IgD-negative memory B cell (primary cell): Measurements from ENCODE around the gene LAMC2. TPM values are rescaled to one million over a fixed set of nuclear protein-coding genes. Genes with fewer than 3 reads are reported as not detected.
A peak's percentile ranks its signal among the peaks of the same experiment; 100 is the strongest.

ENCODE experiments used
- H3K27ac Mint-ChIP-seq, 3 donors: one replicate each; pipeline ENCODE4 v1.8.0; 2020 to 2022; ENCODE audit warnings: mild to moderate bottlenecking in 3 of 3, mixed read lengths in 3 of 3, moderate library complexity in 1 of 3
- H3K27me3 Mint-ChIP-seq: one replicate; pipeline ENCODE4 v1.8.0; 2021; ENCODE audit warnings: mixed read lengths
- H3K36me3 Mint-ChIP-seq: one replicate; pipeline ENCODE4 v1.8.0; 2020; ENCODE audit warnings: mild to moderate bottlenecking, mixed read lengths
- H3K4me1 Mint-ChIP-seq, 3 donors: one replicate each; pipeline ENCODE4 v1.8.0; 2020 to 2022; ENCODE audit warnings: mixed read lengths in 3 of 3, mild to moderate bottlenecking in 1 of 3
- H3K4me3 Mint-ChIP-seq, 4 donors: one replicate each; pipeline ENCODE4 v1.8.0; 2020 to 2022; ENCODE audit warnings: mild to moderate bottlenecking in 4 of 4, mixed read lengths in 4 of 4, moderate library complexity in 3 of 4
- H3K9me3 Mint-ChIP-seq, 3 donors: one replicate each; pipeline ENCODE4 v1.8.0; 2020 to 2021; ENCODE audit warnings: mixed read lengths in 3 of 3, mild to moderate bottlenecking in 1 of 3
- polyA plus RNA-seq: library from polyadenylated mRNA; unstranded; fragments of 300-500 nt; fragmentation: Illumina TruSeq; gene quantifications from one replicate; pipeline ENCODE4 v1.2.3, GENCODE V29; 2021

LAMC2 gene
- polyA plus RNA-seq, 1 donor from 2014 or later: not detected

DNA sequence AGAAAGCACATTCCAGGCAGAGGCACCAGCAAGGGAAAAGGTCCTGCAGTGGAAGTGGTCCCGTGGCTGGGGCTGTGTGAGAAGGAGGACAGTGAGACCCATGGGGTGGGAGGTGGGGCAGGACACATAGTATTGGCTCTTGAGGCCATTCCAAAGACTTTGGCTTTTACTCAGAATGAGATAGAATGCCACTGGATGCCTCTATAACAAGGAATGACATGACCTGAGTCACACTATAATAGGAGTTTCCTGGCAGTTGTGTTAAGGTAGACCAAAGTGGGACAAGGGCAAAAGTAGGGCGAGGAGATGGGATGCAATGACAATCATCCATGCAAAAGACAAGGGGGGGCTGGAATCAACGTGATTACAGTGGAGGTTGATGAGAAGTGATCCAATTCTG is 24.7 kb upstream of the LAMC2 start:
- Mint-ChIP-seq H3K27ac (no peak overlapping the region), H3K4me1 (no peaks in the 10 kb centered on the region), H3K36me3 (no peaks in the 10 kb centered on the region), H3K4me3 (no peak overlapping the region), H3K9me3 (no peaks in the 10 kb centered on the region), H3K27me3 (peaks cover 6% of the 10 kb centered on the region)

- Mint-ChIP-seq H3K27me3 (peaks cover 6% of the 10 kb centered on the region), H3K27ac (no peak overlapping the region), H3K9me3 (no peaks in the 10 kb centered on the region), H3K4me3 (no peak overlapping the region), H3K36me3 (no peaks in the 10 kb centered on the region), H3K4me1 (no peaks in the 10 kb centered on the region)
Measured at GRCh38 chr1:183163316-183163715, 22.7 kb upstream of the LAMC2 start.

GRCh38 chr1:183164340-183164739 is 21.7 kb upstream of the LAMC2 start:
- no peak overlapping the region for H3K4me3 Mint-ChIP-seq
- H3K27me3 Mint-ChIP-seq: peaks cover 3% of the 10 kb centered on the region
- H3K9me3 Mint-ChIP-seq: no peaks in the 10 kb centered on the region
- H3K4me1 Mint-ChIP-seq: no peaks in the 10 kb centered on the region
- no peaks in the 10 kb centered on the region for H3K36me3 Mint-ChIP-seq
- H3K27ac Mint-ChIP-seq: no peak overlapping the region

- no peak overlapping the region for H3K4me3 Mint-ChIP-seq
- peaks cover under 1% of the 10 kb centered on the region for H3K27me3 Mint-ChIP-seq
- H3K9me3 Mint-ChIP-seq: no peaks in the 10 kb centered on the region
- H3K4me1 Mint-ChIP-seq: no peaks in the 10 kb centered on the region
- no peak overlapping the region for H3K27ac Mint-ChIP-seq
- no peaks in the 10 kb centered on the region for H3K36me3 Mint-ChIP-seq
Measured at GRCh38 chr1:183164963-183165362, 21.1 kb upstream of the LAMC2 start.

DNA sequence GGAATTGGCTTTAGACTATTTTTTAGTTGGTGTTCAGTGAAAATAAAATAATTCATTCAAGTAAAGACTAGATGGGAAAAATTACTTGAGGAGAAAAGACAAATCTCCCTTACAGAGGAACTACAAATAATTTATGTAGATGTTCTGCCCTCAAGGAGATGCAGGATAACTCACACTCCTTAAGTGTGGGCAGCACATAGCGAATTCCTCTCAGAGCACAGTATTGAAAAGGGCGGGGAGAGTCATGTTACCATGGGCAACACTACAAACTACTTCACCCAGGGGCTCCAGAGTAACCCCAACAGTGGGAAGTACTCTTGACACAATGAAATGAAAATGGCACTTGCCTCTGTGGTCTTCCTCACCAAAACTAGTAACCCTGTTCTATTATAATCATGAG is 20.6 kb upstream of the LAMC2 start:
- Mint-ChIP-seq H3K27me3 (no peaks in the 10 kb centered on the region), H3K36me3 (no peaks in the 10 kb centered on the region), H3K4me1 (no peaks in the 10 kb centered on the region), H3K27ac (no peak overlapping the region), H3K9me3 (no peaks in the 10 kb centered on the region), H3K4me3 (no peak overlapping the region)

GRCh38 chr1:183166454-183166853 is 19.6 kb upstream of the LAMC2 start:
- no peaks in the 10 kb centered on the region for H3K36me3 Mint-ChIP-seq
- H3K4me3 Mint-ChIP-seq: no peak overlapping the region
- no peaks in the 10 kb centered on the region for H3K9me3 Mint-ChIP-seq
- H3K27me3 Mint-ChIP-seq: peaks cover under 1% of the 10 kb centered on the region
- H3K4me1 Mint-ChIP-seq: no peaks in the 10 kb centered on the region
- no peak overlapping the region for H3K27ac Mint-ChIP-seq

DNA sequence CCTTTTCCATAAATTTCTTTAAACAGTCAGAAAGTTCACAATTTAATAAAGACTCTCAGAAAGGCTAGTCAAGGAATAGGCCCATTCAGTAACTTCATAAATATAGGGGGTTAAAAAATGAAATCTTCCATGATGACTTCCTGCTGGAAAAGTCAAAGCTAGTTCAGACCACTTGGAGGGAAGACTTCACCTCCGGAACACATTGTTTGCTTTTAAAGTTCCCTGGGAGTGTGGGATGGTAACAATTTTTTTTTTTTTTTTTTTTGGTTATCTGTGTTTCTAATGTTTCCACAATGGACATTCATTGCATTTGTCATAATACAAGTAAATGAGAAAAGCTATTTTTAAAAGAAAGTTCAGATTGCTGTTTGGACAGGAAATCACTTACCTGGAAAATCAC is 18.4 kb upstream of the LAMC2 start:
- Mint-ChIP-seq H3K36me3 (no peaks in the 10 kb centered on the region), H3K4me3 (no peak overlapping the region), H3K9me3 (no peaks in the 10 kb centered on the region), H3K27me3 (peaks cover 7% of the 10 kb centered on the region), H3K27ac (no peak overlapping the region), H3K4me1 (no peaks in the 10 kb centered on the region)

DNA sequence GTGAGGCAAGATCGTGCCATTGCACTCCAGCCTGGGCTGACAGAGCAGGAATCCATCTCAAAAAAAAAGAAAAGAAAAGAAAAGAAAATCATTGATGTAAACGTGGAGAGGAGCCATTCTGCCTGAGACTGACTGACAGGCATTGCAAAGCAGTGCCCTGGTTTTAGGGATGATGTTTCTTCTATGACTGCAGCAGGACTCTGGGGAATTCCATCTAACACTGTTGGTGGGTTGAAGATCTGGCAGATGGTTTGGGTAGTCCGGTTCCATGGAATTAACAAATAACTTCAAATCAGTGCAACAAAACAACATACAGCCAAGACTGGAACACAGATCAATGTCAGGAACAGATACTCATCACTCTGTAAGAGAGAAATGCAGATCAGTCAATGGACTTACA is 17.8 kb upstream of the LAMC2 start:
- H3K27me3 Mint-ChIP-seq: peaks cover 7% of the 10 kb centered on the region
- H3K36me3 Mint-ChIP-seq: no peaks in the 10 kb centered on the region
- no peaks in the 10 kb centered on the region for H3K9me3 Mint-ChIP-seq
- H3K4me1 Mint-ChIP-seq: no peaks in the 10 kb centered on the region
- no peak overlapping the region for H3K4me3 Mint-ChIP-seq
- H3K27ac Mint-ChIP-seq: no peak overlapping the region

DNA sequence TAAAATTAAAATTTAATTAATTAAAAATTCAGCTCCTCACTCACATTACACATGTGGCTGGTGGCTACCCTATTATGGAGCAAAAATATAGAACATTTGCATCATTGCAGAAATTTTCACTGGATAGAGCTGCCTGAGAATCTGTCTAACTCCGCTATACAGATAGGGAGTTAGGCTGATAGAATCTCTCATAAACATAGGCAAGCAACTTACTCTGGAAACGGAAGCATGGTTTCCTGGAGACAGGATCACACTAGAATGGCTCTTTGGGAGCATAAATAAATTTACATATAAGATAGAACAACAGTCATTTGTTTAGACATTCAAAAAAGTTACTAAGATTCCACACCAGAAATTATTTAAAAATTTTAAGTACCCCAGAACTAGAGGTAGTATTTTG is 12.2 kb upstream of the LAMC2 start:
- H3K4me1 Mint-ChIP-seq: no peaks in the 10 kb centered on the region
- H3K27me3 Mint-ChIP-seq: peaks cover 7% of the 10 kb centered on the region
- peaks cover 1 to 6% (median 1%) of the 10 kb centered on the region in 3 donors for H3K9me3 Mint-ChIP-seq
- H3K36me3 Mint-ChIP-seq: no peaks in the 10 kb centered on the region
- H3K4me3 Mint-ChIP-seq: no peak overlapping the region
- no peak overlapping the region for H3K27ac Mint-ChIP-seq

DNA sequence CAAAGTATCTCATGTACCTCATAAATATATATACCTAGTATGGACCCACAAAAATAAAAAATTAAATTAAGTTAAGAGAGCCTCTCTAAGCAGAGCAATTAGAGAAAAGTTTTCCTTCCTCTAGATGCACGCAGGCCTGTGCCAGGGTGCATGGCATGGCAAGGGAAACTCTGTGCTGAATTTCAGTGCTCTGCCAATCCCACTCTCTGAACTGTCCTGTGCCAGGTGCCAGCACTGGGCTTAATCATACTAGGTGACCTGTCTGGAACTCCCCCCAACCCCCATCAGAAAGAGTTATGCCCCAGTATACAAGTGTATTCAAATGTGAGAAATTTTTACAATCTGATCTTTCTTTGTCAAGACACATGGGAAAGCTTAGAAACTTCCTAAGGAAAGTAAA is 10.4 kb upstream of the LAMC2 start:
- H3K36me3 Mint-ChIP-seq: no peaks in the 10 kb centered on the region
- H3K4me3 Mint-ChIP-seq: no peak overlapping the region

GRCh38 chr1:183178545-183178944 is 7.5 kb upstream of the LAMC2 start:
- H3K4me1 Mint-ChIP-seq: peaks cover 7 to 12% (median 11%) of the 10 kb centered on the region in 3 donors

More for the DNA sequence above, 10.4 kb upstream of the LAMC2 start:
- peaks cover 7% of the 10 kb centered on the region for H3K27me3 Mint-ChIP-seq
- peaks cover 1 to 6% (median 1%) of the 10 kb centered on the region in 3 donors for H3K9me3 Mint-ChIP-seq
- H3K27ac Mint-ChIP-seq: no peak overlapping the region
- peaks cover 4 to 6% (median 6%) of the 10 kb centered on the region in 3 donors for H3K4me1 Mint-ChIP-seq

DNA sequence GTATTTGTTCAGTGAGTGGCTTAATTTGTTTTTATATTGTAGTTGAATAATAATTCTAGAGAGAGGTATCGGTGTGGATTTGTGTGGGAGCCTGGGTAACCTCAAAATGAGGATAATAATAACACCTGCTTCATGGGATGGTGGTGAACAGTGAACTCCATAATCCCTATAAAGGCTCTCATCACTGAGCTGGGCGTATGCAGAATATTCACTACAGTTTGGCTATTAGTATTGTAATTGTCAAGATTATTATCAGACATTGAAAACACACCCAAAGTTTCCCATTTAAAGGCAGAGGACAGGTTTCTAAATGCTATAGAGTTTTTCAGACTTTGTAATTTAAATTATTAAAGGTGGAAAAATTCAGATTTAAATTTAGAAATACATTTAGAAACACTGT is 7.0 kb upstream of the LAMC2 start:
- H3K27me3 Mint-ChIP-seq: no peaks in the 10 kb centered on the region
- peaks cover 1 to 6% (median 1%) of the 10 kb centered on the region in 3 donors for H3K9me3 Mint-ChIP-seq
- H3K36me3 Mint-ChIP-seq: no peaks in the 10 kb centered on the region
- H3K27ac Mint-ChIP-seq: no peak overlapping the region
- no peak overlapping the region for H3K4me3 Mint-ChIP-seq
- H3K4me1 Mint-ChIP-seq: peaks cover 7 to 12% (median 11%) of the 10 kb centered on the region in 3 donors

More at GRCh38 chr1:183178545-183178944, 7.5 kb upstream of the LAMC2 start:
- Mint-ChIP-seq H3K4me3 (no peak overlapping the region), H3K9me3 (peaks cover 1 to 6% (median 1%) of the 10 kb centered on the region in 3 donors), H3K27me3 (no peaks in the 10 kb centered on the region), H3K27ac (no peak overlapping the region), H3K36me3 (no peaks in the 10 kb centered on the region)

GRCh38 chr1:183180218-183180617 is 5.8 kb upstream of the LAMC2 start:
- peak overlapping the region in 1 of 4 donors; percentile 71 for H3K4me3 Mint-ChIP-seq
- peaks cover 7 to 12% (median 11%) of the 10 kb centered on the region in 3 donors for H3K4me1 Mint-ChIP-seq
- H3K27ac Mint-ChIP-seq: no peak overlapping the region
- H3K9me3 Mint-ChIP-seq: no peaks in the 10 kb centered on the region
- H3K36me3 Mint-ChIP-seq: no peaks in the 10 kb centered on the region
- H3K27me3 Mint-ChIP-seq: no peaks in the 10 kb centered on the region

- Mint-ChIP-seq H3K36me3 (no peaks in the 10 kb centered on the region), H3K27me3 (peaks cover 2% of the 10 kb centered on the region), H3K4me1 (peaks cover 7 to 12% (median 11%) of the 10 kb centered on the region in 3 donors), H3K27ac (peak overlapping the region in 1 of 3 donors; percentile 31), H3K9me3 (no peaks in the 10 kb centered on the region), H3K4me3 (peak overlapping the region in 1 of 4 donors; percentile 71)
Measured at GRCh38 chr1:183180634-183181056, 5.4 kb upstream of the LAMC2 start.

GRCh38 chr1:183186841-183187240 is 777 bp downstream of the LAMC2 start:
- no peak overlapping the region for H3K4me3 Mint-ChIP-seq
- no peaks in the 10 kb centered on the region for H3K36me3 Mint-ChIP-seq
- H3K27ac Mint-ChIP-seq: no peak overlapping the region
- H3K4me1 Mint-ChIP-seq: no peaks in the 10 kb centered on the region
- H3K27me3 Mint-ChIP-seq: peaks cover 15% of the 10 kb centered on the region
- no peaks in the 10 kb centered on the region for H3K9me3 Mint-ChIP-seq

DNA sequence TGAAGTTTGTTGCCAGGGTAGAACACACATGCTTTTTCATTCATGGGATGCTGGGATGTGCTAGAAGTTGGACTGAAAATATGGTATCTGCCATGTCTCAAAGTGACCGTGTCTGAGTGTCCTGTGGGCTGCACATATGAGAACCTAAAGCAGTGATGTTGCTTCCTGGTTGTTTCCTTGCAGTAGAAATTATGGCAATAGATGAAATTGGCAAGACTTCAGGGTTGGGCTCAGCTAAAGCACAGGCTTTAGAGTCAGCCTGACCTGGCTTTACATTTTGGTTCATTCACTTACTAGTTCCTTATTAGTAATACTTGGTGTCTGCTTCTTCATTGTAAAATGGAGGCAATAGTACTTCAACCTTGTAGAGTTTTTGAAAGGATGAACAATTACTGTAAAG is 2.2 kb downstream of the LAMC2 start:
- no peaks in the 10 kb centered on the region for H3K4me1 Mint-ChIP-seq
- H3K4me3 Mint-ChIP-seq: no peak overlapping the region
- no peaks in the 10 kb centered on the region for H3K9me3 Mint-ChIP-seq
- no peak overlapping the region for H3K27ac Mint-ChIP-seq
- no peaks in the 10 kb centered on the region for H3K36me3 Mint-ChIP-seq
- H3K27me3 Mint-ChIP-seq: peaks cover 18% of the 10 kb centered on the region

GRCh38 chr1:183191833-183192232 is 5.8 kb downstream of the LAMC2 start:
- peaks cover 6% of the 10 kb centered on the region for H3K27me3 Mint-ChIP-seq
- no peaks in the 10 kb centered on the region for H3K9me3 Mint-ChIP-seq
- H3K36me3 Mint-ChIP-seq: no peaks in the 10 kb centered on the region
- no peak overlapping the region for H3K27ac Mint-ChIP-seq
- H3K4me3 Mint-ChIP-seq: no peak overlapping the region
- H3K4me1 Mint-ChIP-seq: peaks cover 0 to 2% (median 0%) of the 10 kb centered on the region in 3 donors
